PC-9 (cell line): ENCODE results near the gene AFF2.

ENCODE experiments used
- CTCF ChIP-seq: fragments of 200-600 bp; sonication (generic); conservative IDR thresholded peaks from 2 replicates; pipeline ENCODE4 v1.6.1; 2017; ENCODE audit warnings: mixed run types, antibody characterized with exemption, mild to moderate bottlenecking, moderate library complexity
- EZH2 ChIP-seq: fragments of 200-600 bp; sonication (generic); IDR thresholded peaks from 2 replicates; pipeline ENCODE4 v1.8.0; 2017; ENCODE audit warnings: antibody characterized with exemption, low read depth

GRCh38 chrX:149032449-149032848 lies 532.0 kb downstream of the AFF2 start:
- TF ChIP-seq CTCF = no peak
- no peak for TF ChIP-seq EZH2
